Sciatic nerve (tissue), 2 donors: Measurements from ENCODE around the gene TSR3. TPM values are rescaled to one million over a fixed set of nuclear protein-coding genes. Genes with fewer than 3 reads are reported as not detected.

ENCODE experiments used
- ATAC-seq: fragments of 200-7000 bp; cut with Tn5 transposase; one replicate; pipeline ENCODE4 v1.9.1; 2020; ENCODE audit warnings: mild to moderate bottlenecking, moderate library complexity
- DNase-seq: peaks from one replicate; pipeline ENCODE4 v3.0.0-alpha.2; 2020; ENCODE audit warnings: low spot score
- intact Hi-C: fragments of 100-400 bp; cut with DNase I; formaldehyde crosslinking; loops from one replicate; pipeline ENCODE4 v1.14.2; 2022
- total RNA-seq: library from RNA; stranded (reverse); fragmentation: NEBNext Ultra II Directional; extraction: Animal tissue kit (Norgen Biotek cat#: 25700); gene quantifications from one replicate; pipeline ENCODE4 v1.2.1, GENCODE V29; 2021
- donor health status: DM: no; HTN: no; CAD: no.
- donor health status: DM: no; HTN: no; CAD: no.

TSR3 gene
- total RNA-seq, 1 donor from 2014 or later, result 35.8 TPM

- peak; percentile 89 for ATAC-seq
- intact Hi-C loops, result no loop called here
- peak; percentile 92 for DNase-seq
These were observed 8.9 kb downstream of the TSR3 start for GRCh38 chr16:1342526-1343427.

GRCh38 chr16:1341495-1342420 lies 9.9 kb downstream of the TSR3 start:
- DNase-seq, result no peak
- no peak for ATAC-seq
- intact Hi-C loops, result no loop called here

GRCh38 chr16:1340730-1341494 lies 10.8 kb downstream of the TSR3 start:
- DNase-seq (no peak), ATAC-seq (no peak)
- intact Hi-C loops, result no loop called here

GRCh38 chr16:1338855-1339675 lies 12.6 kb downstream of the TSR3 start:
- intact Hi-C loops, result no loop called here
- ATAC-seq (no peak), DNase-seq (no peak)

GRCh38 chr16:1338119-1338730 lies 13.5 kb downstream of the TSR3 start:
- intact Hi-C loops, result no loop called here
- ATAC-seq, result no peak
- DNase-seq, result no peak

- no peak for DNase-seq
- ATAC-seq, result no peak
- intact Hi-C loops, result no loop called here
These were observed 14.2 kb downstream of the TSR3 start for GRCh38 chr16:1337486-1337885.

- ATAC-seq (no peak), DNase-seq (no peak)
- intact Hi-C loops, result no loop called here
These were observed 15.1 kb downstream of the TSR3 start for GRCh38 chr16:1336619-1337018.

- ATAC-seq, result no peak
- DNase-seq, result no peak
- intact Hi-C loops, result no loop called here
These were observed 15.7 kb downstream of the TSR3 start for GRCh38 chr16:1335996-1336395.

- no peak for DNase-seq
- intact Hi-C loops, result no loop called here
- ATAC-seq, result no peak
These were observed 16.3 kb downstream of the TSR3 start for GRCh38 chr16:1335211-1335971.

- ATAC-seq, result no peak
- no peak for DNase-seq
- intact Hi-C loops, result no loop called here
These were observed 16.9 kb downstream of the TSR3 start for GRCh38 chr16:1334739-1335138.

- ATAC-seq, result no peak
- DNase-seq, result no peak
- intact Hi-C loops, result no loop called here
These were observed 17.6 kb downstream of the TSR3 start for GRCh38 chr16:1333854-1334700.

GRCh38 chr16:1333149-1333812 lies 18.4 kb downstream of the TSR3 start, which contains the start of gene BAIAP3:
TSS of gene BAIAP3 (plus strand) at chr16:1333645. CDS start at chr16:1338550, 4,905 bp downstream.
- no peak for ATAC-seq
- intact Hi-C loops, result no loop called here
- no peak for DNase-seq

GRCh38 chr16:1332618-1333148 lies 19.0 kb downstream of the TSR3 start:
- intact Hi-C loops, result no loop called here
- ATAC-seq (no peak), DNase-seq (no peak)

GRCh38 chr16:1331712-1332617 lies 19.7 kb downstream of the TSR3 start:
- DNase-seq, result no peak
- peak; percentile 16 for ATAC-seq
- intact Hi-C loops, result no loop called here
